Loucy (cell line): Measurements from ENCODE around the gene SLC38A9.

Source experiments
- H2AFZ ChIP-seq: fragments of 200-600 bp; sonication (generic); 2 replicates; pipeline ENCODE4 v1.6.0; 2016; ENCODE audit warnings: antibody characterized with exemption, mild to moderate bottlenecking, low read length, moderate library complexity
- H3F3A ChIP-seq: fragments of 200-600 bp; 2 replicates; pipeline ENCODE4 v1.6.0; 2016; ENCODE audit warnings: antibody characterized with exemption, low read depth, mild to moderate bottlenecking
- H3K27me3 ChIP-seq: fragments of 200-600 bp; sonication (generic); 2 replicates; pipeline ENCODE4 v1.6.1; 2014; ENCODE audit warnings: low read length, mild to moderate bottlenecking; ENCODE audit not compliant: insufficient read depth, poor library complexity, severe bottlenecking
- H3K36me3 ChIP-seq: fragments of 200-600 bp; sonication (generic); 2 replicates; pipeline ENCODE4 v1.6.1; 2016; ENCODE audit warnings: low read length; ENCODE audit not compliant: insufficient read depth
- H3K4me1 ChIP-seq: fragments of 200-600 bp; sonication (generic); 2 replicates; pipeline ENCODE4 v1.5.1; 2014; ENCODE audit warnings: low read length, mild to moderate bottlenecking; ENCODE audit not compliant: insufficient read depth, poor library complexity, severe bottlenecking
- H3K4me2 ChIP-seq: fragments of 200-600 bp; sonication (generic); 2 replicates; pipeline ENCODE4 v1.6.0; 2014; ENCODE audit warnings: antibody characterized with exemption, low read length, low read depth, mild to moderate bottlenecking; ENCODE audit not compliant: poor library complexity, severe bottlenecking
- H3K4me3 ChIP-seq: fragments of 200-600 bp; sonication (generic); 2 replicates; pipeline ENCODE4 v1.5.1; 2014; ENCODE audit warnings: low read length, mild to moderate bottlenecking, mixed read lengths; ENCODE audit not compliant: poor library complexity, severe bottlenecking
- H3K79me2 ChIP-seq: fragments of 200-600 bp; sonication (generic); 2 replicates; pipeline ENCODE4 v1.6.1; 2014; ENCODE audit warnings: low read length; ENCODE audit not compliant: insufficient read depth
- H3K9ac ChIP-seq: fragments of 200-600 bp; sonication (generic); 2 replicates; pipeline ENCODE4 v1.6.0; 2014; ENCODE audit warnings: mild to moderate bottlenecking, low read depth, low read length, moderate library complexity; ENCODE audit not compliant: poor library complexity, severe bottlenecking
- H3K9me2 ChIP-seq: fragments of 200-600 bp; sonication (generic); replicated peaks from 2 replicates; pipeline ENCODE4 v1.6.1; 2016; ENCODE audit warnings: low read depth, low read length, mixed read lengths
- H3K9me3 ChIP-seq: fragments of 200-600 bp; sonication (generic); 2 replicates; pipeline ENCODE4 v1.6.1; 2014; ENCODE audit warnings: mild to moderate bottlenecking, antibody characterized with exemption, low read length, low read depth; ENCODE audit not compliant: insufficient read depth
- H4K20me1 ChIP-seq: fragments of 200-600 bp; sonication (generic); 2 replicates; pipeline ENCODE4 v1.6.0; 2014; ENCODE audit warnings: antibody characterized with exemption, low read length, mild to moderate bottlenecking; ENCODE audit not compliant: insufficient read depth, poor library complexity, severe bottlenecking
- CTCF ChIP-seq: fragments of 200-600 bp; sonication (generic); conservative IDR thresholded peaks from 2 replicates; pipeline ENCODE4 v1.5.1; 2014; ENCODE audit warnings: mild to moderate bottlenecking, antibody characterized with exemption, low read length
- EZH2phosphoT487 ChIP-seq: fragments of 200-600 bp; IDR thresholded peaks from 2 replicates; pipeline ENCODE4 v1.6.1; 2018; ENCODE audit warnings: antibody characterized with exemption, mild to moderate bottlenecking, moderate library complexity, borderline replicate concordance

SLC38A9 gene

GRCh38 chr5:55691265-55692105 lies 20.6 kb downstream of the SLC38A9 start:
- H3K9ac ChIP-seq = no peak overlapping the region
- no peak for TF ChIP-seq EZH2phosphoT487
- TF ChIP-seq CTCF = peak; percentile 83
- no peak overlapping the region for H2AFZ ChIP-seq
- H3K36me3 ChIP-seq = no peaks in the 10 kb centered on the region
- H4K20me1 ChIP-seq = no peaks in the 10 kb centered on the region
- no peak overlapping the region for H3K4me2 ChIP-seq
- H3K4me1 ChIP-seq = no peaks in the 10 kb centered on the region
- no peaks in the 10 kb centered on the region for H3K27me3 ChIP-seq
- H3K4me3 ChIP-seq = no peak overlapping the region
- H3F3A ChIP-seq = no peaks in the 10 kb centered on the region
- no peaks in the 10 kb centered on the region for H3K9me2 ChIP-seq
- H3K79me2 ChIP-seq = no peaks in the 10 kb centered on the region
- H3K9me3 ChIP-seq = no peaks in the 10 kb centered on the region

DNA sequence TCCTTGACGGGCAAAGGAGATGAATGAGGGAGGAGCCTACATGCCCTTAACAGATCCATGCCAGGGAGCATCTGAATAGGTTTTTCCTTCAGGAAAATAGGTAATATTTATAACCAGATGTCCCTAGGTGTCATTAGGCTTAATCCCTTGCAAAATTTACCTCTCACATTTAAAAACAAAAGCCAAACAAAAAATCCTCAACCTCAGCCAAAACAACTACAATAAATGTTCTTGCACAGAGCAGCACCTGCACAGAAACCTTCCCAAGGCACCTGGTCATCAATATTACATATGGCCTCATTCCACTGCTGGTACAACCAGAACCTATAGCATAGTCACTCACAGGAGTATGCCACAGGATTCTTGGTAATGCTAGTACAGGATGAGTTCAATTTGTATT lies 30.1 kb downstream of the SLC38A9 start:
- no peak overlapping the region for H3K4me3 ChIP-seq
- H3K27me3 ChIP-seq = no peaks in the 10 kb centered on the region
- no peak overlapping the region for H3K9ac ChIP-seq
- H3K9me3 ChIP-seq = no peaks in the 10 kb centered on the region
- H3K79me2 ChIP-seq = no peaks in the 10 kb centered on the region
- H3K4me2 ChIP-seq = no peak overlapping the region
- H2AFZ ChIP-seq = no peak overlapping the region
- no peaks in the 10 kb centered on the region for H3K9me2 ChIP-seq
- H3K36me3 ChIP-seq = no peaks in the 10 kb centered on the region
- no peaks in the 10 kb centered on the region for H4K20me1 ChIP-seq
- no peaks in the 10 kb centered on the region for H3F3A ChIP-seq
- no peak for TF ChIP-seq CTCF
- no peak for TF ChIP-seq EZH2phosphoT487
- H3K4me1 ChIP-seq = no peaks in the 10 kb centered on the region

DNA sequence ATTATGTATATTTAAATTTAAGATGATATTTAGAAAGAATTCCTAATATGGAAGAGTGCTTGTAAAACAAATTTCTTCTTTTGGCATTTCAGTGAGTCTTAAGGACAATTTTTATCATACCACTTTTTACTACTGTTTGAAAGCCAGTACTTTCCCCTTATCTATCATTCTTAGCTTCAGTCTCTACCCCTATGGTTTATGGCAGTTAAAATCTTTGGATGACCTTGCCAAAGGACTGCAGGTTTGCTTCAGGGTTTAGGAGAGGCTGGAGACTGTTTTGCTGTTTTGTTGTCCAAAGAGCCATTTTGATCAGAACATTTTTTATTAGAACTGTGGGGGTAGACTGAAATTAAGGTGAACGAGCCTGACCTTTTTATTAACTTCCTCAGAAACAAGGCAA lies 30.8 kb downstream of the SLC38A9 start:
- H3K4me1 ChIP-seq = no peaks in the 10 kb centered on the region
- H3K4me2 ChIP-seq = no peak overlapping the region
- H3K4me3 ChIP-seq = no peak overlapping the region
- H3K9ac ChIP-seq = no peak overlapping the region
- H2AFZ ChIP-seq = no peak overlapping the region
- no peaks in the 10 kb centered on the region for H4K20me1 ChIP-seq
- no peaks in the 10 kb centered on the region for H3K9me2 ChIP-seq
- H3K9me3 ChIP-seq = no peaks in the 10 kb centered on the region
- no peaks in the 10 kb centered on the region for H3K27me3 ChIP-seq
- no peaks in the 10 kb centered on the region for H3K79me2 ChIP-seq
- H3K36me3 ChIP-seq = no peaks in the 10 kb centered on the region
- TF ChIP-seq CTCF (no peak), EZH2phosphoT487 (no peak)
- no peaks in the 10 kb centered on the region for H3F3A ChIP-seq
